ENCODE measurements around the gene PLAC8.
A peak's percentile ranks its signal among the peaks of the same experiment; 100 is the strongest.
"Not testable (repeated sequence)": the region's sequence is repeated elsewhere in the genome, so short reads cannot be mapped to it uniquely, and the experiment has no call there.

Gene PLAC8, protein sequence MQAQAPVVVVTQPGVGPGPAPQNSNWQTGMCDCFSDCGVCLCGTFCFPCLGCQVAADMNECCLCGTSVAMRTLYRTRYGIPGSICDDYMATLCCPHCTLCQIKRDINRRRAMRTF

DNA sequence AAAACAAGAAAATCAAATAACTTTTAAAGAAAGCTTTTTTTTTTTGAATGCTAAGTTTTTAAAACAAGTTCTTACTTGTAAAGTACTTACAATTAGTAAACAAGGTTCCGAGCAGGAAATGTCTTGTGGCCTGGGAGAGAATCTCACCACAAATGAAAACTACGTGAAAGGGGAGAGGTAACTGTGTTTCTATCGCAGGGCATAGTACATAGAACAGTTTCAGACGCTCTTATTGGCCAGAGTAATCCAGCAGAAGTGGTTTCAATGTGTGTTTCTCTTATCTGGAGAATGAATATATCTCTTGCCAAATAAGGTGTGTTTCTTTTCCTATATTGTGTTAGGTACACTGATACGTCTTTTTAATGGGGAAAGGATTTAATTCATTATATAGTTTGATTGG, at the start of gene PLAC8:
Gene PLAC8 (minus strand): TSS at position 154 of the 400 bp plus-strand sequence. CDS start 6,808 bp downstream, outside the sequence.
- DNase-seq (ENCODE audit: low read depth) = no peak

DNA sequence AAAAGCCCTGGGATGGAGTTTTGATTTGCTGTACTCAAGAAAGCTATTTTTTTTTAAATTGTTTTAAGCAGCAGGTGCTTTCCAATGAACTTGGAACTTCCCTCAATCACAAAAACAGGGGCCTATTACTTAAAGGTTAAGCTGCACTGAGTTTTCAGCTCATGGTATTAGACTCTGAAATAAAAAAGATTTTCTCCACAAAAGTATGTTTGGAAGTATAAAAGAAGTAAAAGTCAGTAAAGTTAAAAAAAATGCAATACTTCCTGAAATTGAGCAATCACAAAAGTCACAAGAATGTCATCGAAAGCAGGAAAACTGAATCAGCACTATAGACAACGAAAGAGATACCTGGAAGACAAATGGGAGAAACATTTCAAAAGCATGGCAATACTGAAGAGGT, 38.9 kb upstream of the PLAC8 start:
- DNase-seq (ENCODE audit: low read depth) = no peak

DNA sequence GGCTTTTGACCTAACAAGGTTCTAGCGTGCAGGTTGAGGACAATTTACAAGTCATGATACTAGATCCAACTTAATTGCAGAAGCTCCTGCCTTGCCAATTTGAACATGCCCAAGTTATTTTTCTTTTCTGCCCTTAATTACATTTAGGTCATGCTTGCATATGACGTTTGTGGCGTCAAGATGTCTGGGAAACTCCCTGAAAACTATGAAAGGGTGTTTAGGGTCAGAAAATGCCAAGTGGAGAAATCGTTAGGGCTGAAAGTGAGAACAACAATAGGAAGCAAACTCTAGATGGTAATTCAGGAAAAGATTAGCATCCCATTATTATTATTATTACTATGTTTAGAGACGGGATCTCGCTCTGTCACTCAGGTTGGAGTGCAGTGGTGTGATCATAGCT, 38.2 kb upstream of the PLAC8 start:
- no peak for DNase-seq (ENCODE audit: low read depth)

- DNase-seq (ENCODE audit: low read depth) = no peak
These were observed 37.1 kb upstream of the PLAC8 start for GRCh38 chr4:83151651-83152050.

GRCh38 chr4:83150653-83151330, 36.3 kb upstream of the PLAC8 start:
- no peak for DNase-seq (ENCODE audit: low read depth)

GRCh38 chr4:83149865-83150652, 35.5 kb upstream of the PLAC8 start:
- DNase-seq (ENCODE audit: low read depth) = no peak

DNA sequence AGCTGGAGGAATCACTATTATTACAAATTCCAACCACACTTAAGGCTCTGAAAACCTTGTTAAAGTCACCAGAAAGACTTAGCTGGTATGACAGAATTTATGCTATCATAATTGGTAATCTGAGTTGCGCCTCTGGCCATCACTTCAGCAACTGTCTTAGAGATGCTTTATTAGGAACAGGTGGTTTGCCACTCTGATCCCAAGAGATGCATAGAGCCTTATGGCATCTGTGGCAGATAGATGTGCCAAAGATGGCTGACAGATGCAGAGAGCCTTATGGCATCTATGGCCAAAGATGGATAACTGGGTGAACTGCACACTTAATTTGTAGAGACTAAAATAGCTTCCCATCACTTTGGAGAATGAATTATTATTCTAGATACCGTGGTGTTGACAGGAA, 32.3 kb upstream of the PLAC8 start:
- DNase-seq (ENCODE audit: low read depth) = no peak

DNA sequence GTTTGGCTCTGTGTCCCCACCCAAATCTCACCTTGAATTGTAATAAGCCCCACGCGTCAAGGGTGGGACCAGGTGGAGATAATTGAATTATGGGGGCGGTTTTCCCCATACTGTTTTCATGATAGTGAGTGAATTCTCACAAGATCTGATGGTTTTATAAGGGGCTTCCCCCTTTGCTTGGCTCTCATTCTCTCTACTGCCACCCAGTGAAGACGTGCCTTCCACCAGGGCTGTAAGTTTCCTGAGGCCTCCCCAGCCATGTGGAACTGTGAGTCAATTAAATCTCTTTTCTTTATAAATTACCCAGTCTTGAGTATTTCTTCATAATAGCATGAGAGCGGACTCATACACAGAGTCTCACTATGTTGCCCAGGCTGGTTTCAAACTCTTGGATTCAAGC, 31.2 kb upstream of the PLAC8 start:
- not testable (repeated sequence) for DNase-seq (ENCODE audit: low read depth)

- no peak for DNase-seq (ENCODE audit: low read depth)
These were observed 25.1 kb upstream of the PLAC8 start for GRCh38 chr4:83139514-83140156.

GRCh38 chr4:83138946-83139345, 24.4 kb upstream of the PLAC8 start:
- no peak for DNase-seq (ENCODE audit: low read depth)

DNA sequence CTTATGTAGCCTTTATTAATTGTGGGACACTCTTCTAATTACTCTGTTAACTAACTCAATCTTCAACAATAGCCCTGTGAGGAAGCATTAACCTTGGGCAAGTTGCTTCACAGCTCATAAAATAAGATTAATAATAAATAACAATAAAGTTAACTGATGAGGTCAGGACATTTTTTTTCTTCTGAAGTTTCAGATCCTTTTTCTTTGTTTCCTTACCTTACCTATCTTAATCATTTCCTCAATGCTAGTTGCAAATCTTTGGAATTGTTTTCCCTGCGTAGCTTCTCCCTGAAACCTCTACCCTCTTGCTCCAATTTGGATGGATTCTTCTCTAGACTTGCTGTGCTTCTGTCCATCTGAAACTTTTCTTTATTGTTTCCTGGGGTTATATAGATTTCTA, 17.5 kb upstream of the PLAC8 start:
- no peak for DNase-seq (ENCODE audit: low read depth)

GRCh38 chr4:83129264-83129663, 14.7 kb upstream of the PLAC8 start:
- DNase-seq (ENCODE audit: low read depth) = no peak

- peak; percentile 90 for DNase-seq (ENCODE audit: low read depth)
These were observed 13.9 kb upstream of the PLAC8 start for GRCh38 chr4:83128240-83128929.

- DNase-seq (ENCODE audit: low read depth) = no peak
These were observed 11.2 kb upstream of the PLAC8 start for GRCh38 chr4:83125738-83126141.

DNA sequence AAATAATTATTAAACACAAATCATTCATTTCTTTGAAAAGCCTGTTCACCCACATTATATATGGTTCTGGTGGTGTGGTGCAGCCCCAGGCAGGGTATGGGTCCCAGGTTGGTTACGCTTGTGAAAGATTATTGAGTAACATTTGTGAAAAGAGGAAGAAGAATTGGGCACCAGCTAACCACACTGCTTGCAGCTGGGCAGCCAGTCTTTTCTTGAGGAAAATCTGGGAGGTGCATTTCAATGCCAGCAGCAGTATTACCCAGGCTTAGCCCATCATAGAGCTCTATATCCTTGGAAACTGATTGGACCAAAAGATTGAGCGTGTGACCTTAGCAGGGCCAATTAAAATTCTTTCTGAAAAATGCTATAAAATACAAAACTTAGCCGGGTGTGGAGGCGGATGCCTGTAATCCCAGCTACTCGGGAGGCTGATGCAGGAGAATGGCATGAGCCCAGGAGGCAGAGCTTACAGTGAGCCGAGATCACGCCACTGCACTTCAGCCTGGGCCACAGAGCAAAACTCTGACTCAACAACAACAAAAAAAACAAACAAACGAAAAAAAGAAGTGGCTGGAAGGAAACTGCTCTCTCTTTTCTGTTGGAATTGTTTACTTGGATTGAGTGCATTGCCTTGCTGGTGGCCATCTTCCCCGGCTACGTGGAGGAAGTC, 9.7 kb upstream of the PLAC8 start:
- DNase-seq (ENCODE audit: low read depth) = no peak

GRCh38 chr4:83121246-83121645, 6.7 kb upstream of the PLAC8 start:
- DNase-seq (ENCODE audit: low read depth) = no peak

- DNase-seq (ENCODE audit: low read depth) = peak; percentile 79
These were observed 4.3 kb upstream of the PLAC8 start for GRCh38 chr4:83118869-83119268.

GRCh38 chr4:83115656-83116285, 1.2 kb upstream of the PLAC8 start:
- no peak for DNase-seq (ENCODE audit: low read depth)

DNA sequence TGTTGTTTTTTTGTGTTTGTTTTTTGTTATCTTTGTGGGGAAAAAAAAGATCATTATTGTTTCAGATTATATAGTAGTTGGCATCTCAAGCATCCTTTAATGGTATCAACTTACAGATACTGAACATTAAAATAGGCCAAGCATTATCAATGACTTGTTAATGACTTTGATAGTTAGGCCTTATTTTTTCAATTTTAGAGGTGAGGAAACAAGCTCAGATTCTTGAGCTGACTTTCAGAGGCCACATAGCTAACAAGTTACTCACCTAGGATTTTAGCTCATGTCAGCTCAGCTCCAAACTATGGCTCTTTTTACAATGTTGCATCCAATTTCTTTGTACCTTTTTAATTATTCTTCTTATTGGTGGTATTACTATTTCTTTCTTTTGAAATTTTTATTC, 471 bp upstream of the PLAC8 start:
- DNase-seq (ENCODE audit: low read depth) = peak; percentile 25

- no peak for DNase-seq (ENCODE audit: low read depth)
These were observed 1.1 kb downstream of the PLAC8 start for GRCh38 chr4:83113429-83113786.

Data from fibroblast of gingiva (primary cell).